OCI-LY7 (cell line): ENCODE measurements around the gene RNU2-1. TPM values are rescaled to one million over a fixed set of nuclear protein-coding genes. Genes with fewer than 3 reads are reported as not detected.
A peak's percentile ranks its signal among the peaks of the same experiment; 100 is the strongest.

Source experiments
- BruUV-seq: library from RNA; stranded (reverse); fragments of 400-500 nt; replicated peaks from 2 replicates; lab custom pipeline; 2021; lab: Mats Ljungman, UMichigan
- CTCF ChIA-PET: fragments of 300-600 bp; sonication (Branson Sonifier 250); formaldehyde crosslinking; loops from one replicate; lab custom pipeline; 2022; ENCODE audit warnings: antibody characterized with exemption; ENCODE audit not compliant: unreplicated experiment; lab: Charles Lee
- POLR2A ChIA-PET: fragments of 300-600 bp; sonication (Branson Sonifier 250); formaldehyde crosslinking; loops from one replicate; lab custom pipeline; 2022; ENCODE audit warnings: antibody characterized with exemption; lab: Charles Lee
- DNase-seq: peaks from one replicate; pipeline ENCODE4 v3.0.0-alpha.2; 2015; ENCODE audit warnings: low spot score
- H2AFZ ChIP-seq: fragments of 200-600 bp; sonication (generic), shearing (Covaris generic); 2 replicates; pipeline ENCODE4 v1.6.1; 2014; ENCODE audit warnings: mild to moderate bottlenecking, antibody characterized with exemption, low read length, moderate library complexity
- H3K27ac ChIP-seq: fragments of 200-600 bp; sonication (generic); 2 replicates; pipeline ENCODE4 v1.5.1; 2014; ENCODE audit warnings: mixed run types, low read depth, mild to moderate bottlenecking, moderate library complexity, low read length, inconsistent platforms; ENCODE audit not compliant: poor library complexity, severe bottlenecking
- H3K36me3 ChIP-seq: fragments of 200-600 bp; sonication (generic); 2 replicates; pipeline ENCODE4 v1.6.1; 2014; ENCODE audit warnings: mild to moderate bottlenecking, antibody characterized with exemption, low read length, moderate library complexity, mixed read lengths; ENCODE audit not compliant: insufficient read depth
- H3K4me1 ChIP-seq: fragments of 200-600 bp; sonication (generic); 2 replicates; pipeline ENCODE4 v1.5.1; 2014; ENCODE audit warnings: mild to moderate bottlenecking, low read length; ENCODE audit not compliant: insufficient read depth, poor library complexity, severe bottlenecking
- H3K4me2 ChIP-seq: fragments of 200-600 bp; sonication (generic); 2 replicates; pipeline ENCODE4 v1.6.1; 2014; ENCODE audit warnings: mild to moderate bottlenecking, low read length
- H3K4me3 ChIP-seq: fragments of 200-600 bp; sonication (generic); 2 replicates; pipeline ENCODE4 v1.5.1; 2014; ENCODE audit warnings: mild to moderate bottlenecking, low read depth, low read length; ENCODE audit not compliant: poor library complexity, severe bottlenecking
- H3K79me2 ChIP-seq: fragments of 200-600 bp; sonication (generic); 2 replicates; pipeline ENCODE4 v1.6.1; 2016; ENCODE audit warnings: low read depth, mild to moderate bottlenecking, low read length, moderate library complexity, mixed read lengths; ENCODE audit not compliant: insufficient read depth
- H3K9me2 ChIP-seq: fragments of 200-600 bp; sonication (generic); 2 replicates; pipeline ENCODE4 v1.6.1; 2016; ENCODE audit warnings: mild to moderate bottlenecking, low read length, mixed read lengths; ENCODE audit not compliant: insufficient read depth
- H3K9me3 ChIP-seq: fragments of 200-600 bp; sonication (generic); 2 replicates; pipeline ENCODE4 v1.6.1; 2014; ENCODE audit warnings: mild to moderate bottlenecking, mixed run types, low read length, mixed read lengths
- H4K20me1 ChIP-seq: fragments of 200-600 bp; sonication (generic); 2 replicates; pipeline ENCODE4 v1.6.1; 2014; ENCODE audit warnings: mild to moderate bottlenecking, antibody characterized with exemption, low read length, moderate library complexity, mixed read lengths; ENCODE audit not compliant: insufficient read depth
- CTCF ChIP-seq: fragments of 200-600 bp; sonication (generic); conservative IDR thresholded peaks from 2 replicates; pipeline ENCODE4 v1.5.1; 2014; ENCODE audit warnings: mild to moderate bottlenecking, antibody characterized with exemption, low read length, moderate library complexity, mixed read lengths
- EZH2phosphoT487 ChIP-seq: fragments of 200-600 bp; sonication (generic); IDR thresholded peaks from 2 replicates; pipeline ENCODE4 v1.6.1; 2018; ENCODE audit warnings: low read depth, borderline replicate concordance, mild to moderate bottlenecking, mixed run types, antibody characterized with exemption, low read length, moderate library complexity, mixed read lengths
- intact Hi-C: fragments of 100-400 bp; cut with micrococcal nuclease; formaldehyde crosslinking; loops from one replicate; pipeline ENCODE4 v1.10.0; 2022; ENCODE audit not compliant: unreplicated experiment
- total RNA-seq, 2 experiments: library from RNA; depleted of rRNA in 1 of 2; stranded (reverse); fragments of >200 nt in 1 of 2; shearing (Covaris generic) in 1 of 2; gene quantifications; 2 replicates each; pipeline ENCODE4 v1.2.3, GENCODE V29; 2014 to 2022

RNU2-1 gene
- total RNA-seq, 2 experiments from 2014 or later, result 7,340 TPM; not detected in 1

GRCh38 chr17:43211480-43212402, 22.0 kb downstream of the RNU2-1 start, which contains the start of gene TMEM106A:
TSS of gene TMEM106A (plus strand) at chr17:43211875. CDS start at chr17:43213042, 1,167 bp downstream.
- Histone ChIP-seq H3K27ac (peak within 1 kb of the TSS; percentile 71), H3K9me2 (no peaks in the 10 kb centered on the region), H3K9me3 (no peaks in the 10 kb centered on the region), H3K4me3 (peak within 1 kb of the TSS; percentile 70), H3K36me3 (peaks cover 4% of the 10 kb centered on the region; the same call in 1 of the 2 replicates), H3K4me2 (peak within 1 kb of the TSS; percentile 91), H3K79me2 (no peaks in the 10 kb centered on the region), H3K4me1 (peaks cover 32% of the 10 kb centered on the region), H4K20me1 (no peaks in the 10 kb centered on the region), H2AFZ (peak within 1 kb of the TSS; percentile 93)
- TSS peak; percentile 55 for BruUV-seq
- intact Hi-C loops, result loop anchor here (1.0 to 5.0 kb wide), 2 partner anchors 40 to 189 kb away; partner anchors contain the start of genes NBR1 and VAT1
- TF ChIP-seq EZH2phosphoT487 (no peak), CTCF (peak; percentile 70)
- CTCF ChIA-PET, result interaction anchor here (1.5 kb wide), 1 partner anchor 12 kb away, joined by 5 read pairs; no protein-coding TSS in a partner anchor
- POLR2A ChIA-PET, result interaction anchor here (0.5 to 1.4 kb wide), 8 partner anchors 11 to 611 kb away, joined by 3 to 6 read pairs (median 4); partner anchors contain the start of gene NBR1
- DNase-seq, result peak; percentile 81

- Histone ChIP-seq H2AFZ (peak overlapping the region; percentile 93), H3K4me3 (peak overlapping the region; percentile 70), H3K79me2 (no peaks in the 10 kb centered on the region), H3K9me2 (no peaks in the 10 kb centered on the region), H4K20me1 (no peaks in the 10 kb centered on the region), H3K4me2 (peak overlapping the region; percentile 91), H3K4me1 (peaks cover 32% of the 10 kb centered on the region), H3K27ac (peak overlapping the region; percentile 71), H3K9me3 (no peaks in the 10 kb centered on the region), H3K36me3 (peaks cover 4% of the 10 kb centered on the region; the same call in 1 of the 2 replicates)
- TSS peak; percentile 95 for BruUV-seq
- ChIA-PET CTCF (no interaction called here), POLR2A (interaction anchor here (0.6 to 1.4 kb wide), 5 partner anchors 10 to 611 kb away, joined by 3 to 6 read pairs (median 5); partner anchors contain the start of gene NBR1)
- no peak; the same call in 1 of the 2 replicates for TF ChIP-seq CTCF
- no peak for TF ChIP-seq EZH2phosphoT487
- intact Hi-C loops, result loop anchor here (1.0 to 5.0 kb wide), 2 partner anchors 40 to 189 kb away; partner anchors contain the start of genes NBR1 and VAT1
- no peak for DNase-seq
Observed at GRCh38 chr17:43211123-43211479, 22.7 kb downstream of the RNU2-1 start.
